Loucy (cell line): ENCODE results near the gene GPR137.

Experiments
- H2AFZ ChIP-seq: fragments of 200-600 bp; sonication (generic); 2 replicates; pipeline ENCODE4 v1.6.0; 2016; ENCODE audit warnings: antibody characterized with exemption, mild to moderate bottlenecking, low read length, moderate library complexity
- H3F3A ChIP-seq: fragments of 200-600 bp; 2 replicates; pipeline ENCODE4 v1.6.0; 2016; ENCODE audit warnings: antibody characterized with exemption, low read depth, mild to moderate bottlenecking
- H3K27me3 ChIP-seq: fragments of 200-600 bp; sonication (generic); 2 replicates; pipeline ENCODE4 v1.6.1; 2014; ENCODE audit warnings: low read length, mild to moderate bottlenecking; ENCODE audit not compliant: insufficient read depth, poor library complexity, severe bottlenecking
- H3K36me3 ChIP-seq: fragments of 200-600 bp; sonication (generic); 2 replicates; pipeline ENCODE4 v1.6.1; 2016; ENCODE audit warnings: low read length; ENCODE audit not compliant: insufficient read depth
- H3K4me1 ChIP-seq: fragments of 200-600 bp; sonication (generic); 2 replicates; pipeline ENCODE4 v1.5.1; 2014; ENCODE audit warnings: low read length, mild to moderate bottlenecking; ENCODE audit not compliant: insufficient read depth, poor library complexity, severe bottlenecking
- H3K4me2 ChIP-seq: fragments of 200-600 bp; sonication (generic); 2 replicates; pipeline ENCODE4 v1.6.0; 2014; ENCODE audit warnings: antibody characterized with exemption, low read length, low read depth, mild to moderate bottlenecking; ENCODE audit not compliant: poor library complexity, severe bottlenecking
- H3K4me3 ChIP-seq: fragments of 200-600 bp; sonication (generic); 2 replicates; pipeline ENCODE4 v1.5.1; 2014; ENCODE audit warnings: low read length, mild to moderate bottlenecking, mixed read lengths; ENCODE audit not compliant: poor library complexity, severe bottlenecking
- H3K79me2 ChIP-seq: fragments of 200-600 bp; sonication (generic); 2 replicates; pipeline ENCODE4 v1.6.1; 2014; ENCODE audit warnings: low read length; ENCODE audit not compliant: insufficient read depth
- H3K9ac ChIP-seq: fragments of 200-600 bp; sonication (generic); 2 replicates; pipeline ENCODE4 v1.6.0; 2014; ENCODE audit warnings: mild to moderate bottlenecking, low read depth, low read length, moderate library complexity; ENCODE audit not compliant: poor library complexity, severe bottlenecking
- H3K9me2 ChIP-seq: fragments of 200-600 bp; sonication (generic); replicated peaks from 2 replicates; pipeline ENCODE4 v1.6.1; 2016; ENCODE audit warnings: low read depth, low read length, mixed read lengths
- H3K9me3 ChIP-seq: fragments of 200-600 bp; sonication (generic); 2 replicates; pipeline ENCODE4 v1.6.1; 2014; ENCODE audit warnings: mild to moderate bottlenecking, antibody characterized with exemption, low read length, low read depth; ENCODE audit not compliant: insufficient read depth
- H4K20me1 ChIP-seq: fragments of 200-600 bp; sonication (generic); 2 replicates; pipeline ENCODE4 v1.6.0; 2014; ENCODE audit warnings: antibody characterized with exemption, low read length, mild to moderate bottlenecking; ENCODE audit not compliant: insufficient read depth, poor library complexity, severe bottlenecking
- EZH2phosphoT487 ChIP-seq: fragments of 200-600 bp; IDR thresholded peaks from 2 replicates; pipeline ENCODE4 v1.6.1; 2018; ENCODE audit warnings: antibody characterized with exemption, mild to moderate bottlenecking, moderate library complexity, borderline replicate concordance
- TF ChIP-seq, protein P1 (sequence below): fragments of 200-600 bp; sonication (generic); conservative IDR thresholded peaks from 2 replicates; pipeline ENCODE4 v1.5.1; 2014; ENCODE audit warnings: mild to moderate bottlenecking, antibody characterized with exemption, low read length

The GPR137 gene

DNA sequence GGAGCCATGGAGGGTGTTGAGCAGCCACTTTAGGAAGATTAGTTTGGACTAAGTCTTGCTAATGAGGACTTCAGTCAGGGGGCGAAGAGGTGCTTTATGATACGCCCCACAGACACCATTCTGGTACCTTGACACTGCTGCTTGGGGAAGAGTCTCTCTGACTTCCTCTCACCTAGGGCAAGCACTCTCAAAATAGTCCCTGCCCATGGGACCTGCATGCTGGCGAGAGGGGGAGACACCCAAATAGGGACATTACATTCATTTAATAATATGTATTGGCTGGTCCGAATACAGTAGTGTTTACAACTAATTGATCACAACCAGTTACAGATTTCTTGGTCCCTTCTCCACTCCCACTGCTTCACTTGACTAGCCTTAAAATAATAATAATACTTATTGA is 10.1 kb downstream of the GPR137 start:
- no peaks in the 10 kb centered on the region for H3K79me2 ChIP-seq
- no peak overlapping the region for H3K4me2 ChIP-seq
- H3F3A ChIP-seq: no peaks in the 10 kb centered on the region
- peaks cover 5% of the 10 kb centered on the region for H3K27me3 ChIP-seq
- H3K9me3 ChIP-seq: no peaks in the 10 kb centered on the region
- peaks cover 4% of the 10 kb centered on the region for H3K4me1 ChIP-seq
- H3K4me3 ChIP-seq: no peak overlapping the region
- no peak overlapping the region for H3K9ac ChIP-seq
- TF ChIP-seq, protein P1, sequence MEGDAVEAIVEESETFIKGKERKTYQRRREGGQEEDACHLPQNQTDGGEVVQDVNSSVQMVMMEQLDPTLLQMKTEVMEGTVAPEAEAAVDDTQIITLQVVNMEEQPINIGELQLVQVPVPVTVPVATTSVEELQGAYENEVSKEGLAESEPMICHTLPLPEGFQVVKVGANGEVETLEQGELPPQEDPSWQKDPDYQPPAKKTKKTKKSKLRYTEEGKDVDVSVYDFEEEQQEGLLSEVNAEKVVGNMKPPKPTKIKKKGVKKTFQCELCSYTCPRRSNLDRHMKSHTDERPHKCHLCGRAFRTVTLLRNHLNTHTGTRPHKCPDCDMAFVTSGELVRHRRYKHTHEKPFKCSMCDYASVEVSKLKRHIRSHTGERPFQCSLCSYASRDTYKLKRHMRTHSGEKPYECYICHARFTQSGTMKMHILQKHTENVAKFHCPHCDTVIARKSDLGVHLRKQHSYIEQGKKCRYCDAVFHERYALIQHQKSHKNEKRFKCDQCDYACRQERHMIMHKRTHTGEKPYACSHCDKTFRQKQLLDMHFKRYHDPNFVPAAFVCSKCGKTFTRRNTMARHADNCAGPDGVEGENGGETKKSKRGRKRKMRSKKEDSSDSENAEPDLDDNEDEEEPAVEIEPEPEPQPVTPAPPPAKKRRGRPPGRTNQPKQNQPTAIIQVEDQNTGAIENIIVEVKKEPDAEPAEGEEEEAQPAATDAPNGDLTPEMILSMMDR: no peak
- no peak for TF ChIP-seq EZH2phosphoT487
- no peaks in the 10 kb centered on the region for H4K20me1 ChIP-seq
- H3K9me2 ChIP-seq: no peaks in the 10 kb centered on the region
- no peak overlapping the region for H2AFZ ChIP-seq
- no peaks in the 10 kb centered on the region for H3K36me3 ChIP-seq

- peaks cover 5% of the 10 kb centered on the region for H3K27me3 ChIP-seq
Observed at GRCh38 chr11:64296236-64296635, 10.6 kb downstream of the GPR137 start.

DNA sequence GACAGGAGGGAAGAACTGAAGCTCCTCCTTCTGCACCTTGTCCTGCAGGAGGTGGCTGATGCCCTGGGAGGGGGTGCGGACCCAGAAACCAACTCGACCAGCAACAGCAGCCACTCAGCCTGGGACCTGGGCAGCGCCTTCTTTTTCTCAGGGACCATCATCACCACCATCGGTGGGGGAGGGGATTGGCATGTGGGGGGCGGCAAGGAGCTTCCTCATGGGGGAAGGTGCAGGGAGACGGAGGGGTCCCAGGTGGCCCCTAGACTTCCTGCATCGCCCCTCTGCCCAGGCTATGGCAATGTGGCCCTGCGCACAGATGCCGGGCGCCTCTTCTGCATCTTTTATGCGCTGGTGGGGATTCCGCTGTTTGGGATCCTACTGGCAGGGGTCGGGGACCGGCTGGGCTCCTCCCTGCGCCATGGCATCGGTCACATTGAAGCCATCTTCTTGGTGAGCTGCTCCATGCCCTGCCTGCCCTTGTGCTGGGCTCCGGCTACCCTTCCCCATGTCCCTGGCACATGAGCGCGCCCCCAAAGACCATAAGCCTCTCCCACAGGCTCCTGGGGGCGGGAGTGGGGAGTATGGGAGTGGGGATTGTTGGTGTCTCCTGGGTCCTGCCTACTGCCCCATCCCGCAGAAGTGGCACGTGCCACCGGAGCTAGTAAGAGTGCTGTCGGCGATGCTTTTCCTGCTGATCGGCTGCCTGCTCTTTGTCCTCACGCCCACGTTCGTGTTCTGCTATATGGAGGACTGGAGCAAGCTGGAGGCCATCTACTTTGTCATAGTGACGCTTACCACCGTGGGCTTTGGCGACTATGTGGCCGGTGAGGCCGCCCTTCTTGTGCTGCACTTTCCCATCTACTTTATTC is 11.4 kb downstream of the GPR137 start:
- H3K9ac ChIP-seq: no peak overlapping the region
- no peaks in the 10 kb centered on the region for H4K20me1 ChIP-seq
- H3K4me3 ChIP-seq: no peak overlapping the region
- H3K4me2 ChIP-seq: no peak overlapping the region
- no peaks in the 10 kb centered on the region for H3K9me3 ChIP-seq
- no peaks in the 10 kb centered on the region for H3K36me3 ChIP-seq
- peaks cover 6% of the 10 kb centered on the region for H3K4me1 ChIP-seq
- TF ChIP-seq EZH2phosphoT487: no peak
- TF ChIP-seq, protein P1: no peak
- H3K79me2 ChIP-seq: no peaks in the 10 kb centered on the region
- no peaks in the 10 kb centered on the region for H3K9me2 ChIP-seq
- H3K27me3 ChIP-seq: peaks cover 5% of the 10 kb centered on the region
- H3F3A ChIP-seq: no peaks in the 10 kb centered on the region
- H2AFZ ChIP-seq: no peak overlapping the region

More at GRCh38 chr11:64296236-64296635, 10.6 kb downstream of the GPR137 start:
- Histone ChIP-seq H3K9ac (no peak overlapping the region), H3F3A (no peaks in the 10 kb centered on the region), H2AFZ (no peak overlapping the region), H3K4me3 (no peak overlapping the region), H3K36me3 (no peaks in the 10 kb centered on the region), H3K4me2 (no peak overlapping the region), H3K4me1 (peaks cover 6% of the 10 kb centered on the region), H3K9me2 (no peaks in the 10 kb centered on the region), H3K79me2 (no peaks in the 10 kb centered on the region), H4K20me1 (no peaks in the 10 kb centered on the region), H3K9me3 (no peaks in the 10 kb centered on the region)
- TF ChIP-seq, protein P1: no peak
- no peak for TF ChIP-seq EZH2phosphoT487
